ENCODE results near the gene LRRC34. TPM values are rescaled to one million over a fixed set of nuclear protein-coding genes. Genes with fewer than 3 reads are reported as not detected.
A peak's percentile ranks its signal among the peaks of the same experiment; 100 is the strongest.

LRRC34 gene
- total and polyA plus RNA-seq, 2 donors (not counting 1 experiment from before 2014, with no cell fraction given) = 3.5 to 11.8 TPM

GRCh38 chr3:169848741-169849140 is 36.0 kb upstream of the LRRC34 start:
- Mint-ChIP-seq H3K4me3 (no peak overlapping the region), H3K27me3 (no peaks in the 10 kb centered on the region), H3K27ac (peak overlapping the region; percentile 69), H3K9me3 (ENCODE audit: insufficient read depth) (no peaks in the 10 kb centered on the region), H3K4me1 (peaks cover 42% of the 10 kb centered on the region)
- Histone ChIP-seq H3K36me3 (replicated peaks in 1 of 2; ENCODE audit: control extremely low read depth in 1 of 2, control insufficient read depth in 1 of 2, extremely low read depth in 1 of 2, insufficient read depth in 2 of 2, low read length in 1 of 2) (no peaks in the 10 kb centered on the region), H3K79me2 (ENCODE audit: control insufficient read depth, insufficient read depth, low read length) (peaks cover 4% of the 10 kb centered on the region), H3K9me3 (ENCODE audit: control extremely low read depth in 1 of 3, control insufficient read depth in 2 of 3, insufficient read depth in 1 of 3, low read length in 2 of 3) (no peaks in the 10 kb centered on the region), H3K4me2 (replicated peaks; ENCODE audit: low read depth, low read length, poor library complexity, severe bottlenecking) (no peak overlapping the region), H2AFZ (ENCODE audit: insufficient read depth, low read depth, low read length, poor library complexity, severe bottlenecking) (no peak overlapping the region), H3K4me1 (ENCODE audit: control insufficient read depth in 2 of 2, insufficient read depth in 2 of 2, low read length in 2 of 2) (peaks cover 35% of the 10 kb centered on the region in 2 donors), H3K27ac (ENCODE audit: low read length in 2 of 2) (no peak overlapping the region), H3K27me3 (replicated peaks in 1 of 4; ENCODE audit: control extremely low read depth in 1 of 4, control insufficient read depth in 3 of 4, insufficient read depth in 4 of 4, low read length in 3 of 4) (no peaks in the 10 kb centered on the region), H3K9ac (ENCODE audit: low read length) (no peak overlapping the region), H3K4me3 (ENCODE audit: control extremely low read depth in 1 of 5, extremely low read depth in 1 of 5, insufficient read depth in 1 of 5, low read depth in 2 of 5, low read length in 4 of 5) (no peak overlapping the region), H4K20me1 (ENCODE audit: control insufficient read depth, insufficient read depth, low read length, poor library complexity, severe bottlenecking) (no peaks in the 10 kb centered on the region)
- TF ChIP-seq EZH2 (IDR thresholded peaks at IDR 0.05; ENCODE audit: borderline replicate concordance, insufficient read depth, low read depth, low read length, poor library complexity, severe bottlenecking) (no peak), CTCF (IDR thresholded peaks at IDR 0.05) (no peak)
- ATAC-seq (ENCODE audit: low read depth) (no peak), DNase-seq (no peak)
- CTCF ChIA-PET = interaction anchor here (8.9 kb wide), 1 partner anchor 15 kb away, joined by 60 read pairs; no protein-coding TSS in a partner anchor
- WGBS (ENCODE audit: insufficient coverage) = no CpG with 5 or more reads among the region's 3 CpGs
- intact Hi-C loops (cut with micrococcal nuclease) = loop anchor here (5.0 kb wide), 1 partner anchor 189 kb away; the partner anchor contains the start of gene GPR160
- POLR2A ChIA-PET = no interaction called here

- Histone ChIP-seq H2AFZ (ENCODE audit: insufficient read depth, low read depth, low read length, poor library complexity, severe bottlenecking) (peak overlapping the region; percentile 3), H3K27ac (ENCODE audit: low read length in 2 of 2) (peak overlapping the region; percentile 11 to 74), H3K4me3 (ENCODE audit: control extremely low read depth in 1 of 5, extremely low read depth in 1 of 5, insufficient read depth in 1 of 5, low read depth in 2 of 5, low read length in 4 of 5) (no peak overlapping the region), H3K36me3 (replicated peaks in 1 of 2; ENCODE audit: control extremely low read depth in 1 of 2, control insufficient read depth in 1 of 2, extremely low read depth in 1 of 2, insufficient read depth in 2 of 2, low read length in 1 of 2) (no peaks in the 10 kb centered on the region), H3K4me1 (ENCODE audit: control insufficient read depth in 2 of 2, insufficient read depth in 2 of 2, low read length in 2 of 2) (peaks cover 41% of the 10 kb centered on the region in 2 donors), H3K4me2 (replicated peaks; ENCODE audit: low read depth, low read length, poor library complexity, severe bottlenecking) (peak overlapping the region; percentile 65), H3K79me2 (ENCODE audit: control insufficient read depth, insufficient read depth, low read length) (peaks cover 4% of the 10 kb centered on the region), H3K9me3 (ENCODE audit: control extremely low read depth in 1 of 3, control insufficient read depth in 2 of 3, insufficient read depth in 1 of 3, low read length in 2 of 3) (no peaks in the 10 kb centered on the region), H4K20me1 (ENCODE audit: control insufficient read depth, insufficient read depth, low read length, poor library complexity, severe bottlenecking) (no peaks in the 10 kb centered on the region), H3K27me3 (replicated peaks in 1 of 4; ENCODE audit: control extremely low read depth in 1 of 4, control insufficient read depth in 3 of 4, insufficient read depth in 4 of 4, low read length in 3 of 4) (no peaks in the 10 kb centered on the region), H3K9ac (ENCODE audit: low read length) (peak overlapping the region; percentile 4)
- Mint-ChIP-seq H3K4me1 (peaks cover 50% of the 10 kb centered on the region), H3K4me3 (peak overlapping the region; percentile 66), H3K27ac (peak overlapping the region; percentile 69), H3K9me3 (ENCODE audit: insufficient read depth) (no peaks in the 10 kb centered on the region), H3K27me3 (no peaks in the 10 kb centered on the region)
- 80% methylated on average over 2 of the region's 4 CpGs for WGBS (ENCODE audit: insufficient coverage)
- ChIA-PET CTCF (interaction anchor here (0.5 to 8.9 kb wide), 2 partner anchors 16 to 19 kb away, joined by 3 to 60 read pairs; no protein-coding TSS in a partner anchor), POLR2A (interaction anchor here (0.6 kb wide), 1 partner anchor 9 kb away, joined by 3 read pairs; no protein-coding TSS in a partner anchor)
- ATAC-seq (ENCODE audit: low read depth) (no peak), DNase-seq (no peak)
- intact Hi-C loops (cut with micrococcal nuclease) = loop anchor here (5.0 kb wide), 1 partner anchor 189 kb away; the partner anchor contains the start of gene GPR160
- TF ChIP-seq EZH2 (IDR thresholded peaks at IDR 0.05; ENCODE audit: borderline replicate concordance, insufficient read depth, low read depth, low read length, poor library complexity, severe bottlenecking) (no peak), CTCF (IDR thresholded peaks at IDR 0.05) (no peak)
These were observed 35.2 kb upstream of the LRRC34 start for GRCh38 chr3:169847896-169848295.

Measured in B cell (primary cell).